Stimulated activated CD4-positive, alpha-beta T cell treated with anti-CD3 and anti-CD28 coated beads, Interleukin-4, amount 100 ng/mL, for 4 hours (primary cell): ENCODE measurements around the gene DEPDC1B.
"Not testable (repeated sequence)": the region's sequence is repeated elsewhere in the genome, so short reads cannot be mapped to it uniquely, and the experiment has no call there.

Source experiments
- DNase-seq, 2 experiments: peaks; one replicate each; pipeline ENCODE4 v3.0.0-alpha.2; 2020

DEPDC1B gene

GRCh38 chr5:60578315-60578714 lies 121.7 kb downstream of the DEPDC1B start:
- DNase-seq, result no peak

GRCh38 chr5:60577116-60577515 lies 122.8 kb downstream of the DEPDC1B start:
- no peak for DNase-seq

DNA sequence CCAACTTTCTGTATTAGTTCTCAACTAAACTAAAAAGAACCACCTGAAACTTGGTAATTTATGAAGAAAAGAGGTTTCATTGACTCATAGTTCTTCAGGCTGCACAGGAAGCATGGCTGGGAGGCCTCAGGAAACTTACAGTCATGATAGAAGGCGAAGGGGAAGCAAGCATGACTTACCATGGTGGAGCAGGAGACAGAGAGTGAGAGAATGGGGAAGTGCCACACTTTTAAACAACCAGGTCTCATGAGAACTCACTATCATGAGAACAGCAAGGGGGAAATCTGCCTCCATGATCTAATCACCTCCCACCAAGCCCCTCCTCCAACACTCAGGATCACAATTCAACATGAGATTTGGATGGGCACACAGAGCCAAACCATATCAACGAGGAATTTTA lies 123.5 kb downstream of the DEPDC1B start:
- DNase-seq, result no peak

DNA sequence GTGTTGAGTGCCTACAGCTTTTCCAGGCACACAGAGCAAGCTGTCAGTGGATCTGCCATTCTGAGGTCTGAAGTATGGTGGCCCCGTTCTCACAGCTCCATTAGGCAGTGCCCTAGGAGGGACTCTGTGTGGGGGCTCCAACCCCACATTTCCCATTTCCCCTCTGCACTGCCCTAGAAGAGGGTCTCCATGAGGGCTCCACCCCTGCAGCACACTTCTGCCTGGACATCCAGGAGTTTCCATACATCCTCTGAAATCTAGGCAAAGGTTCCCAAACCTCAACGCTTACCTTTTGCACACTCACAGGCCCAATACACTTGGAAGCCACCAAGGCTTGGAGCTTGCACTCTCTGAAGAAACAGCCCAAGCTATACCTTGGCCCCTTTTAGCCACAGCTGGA lies 131.3 kb downstream of the DEPDC1B start:
- DNase-seq, result no peak

- no peak for DNase-seq
These were observed 136.2 kb downstream of the DEPDC1B start for GRCh38 chr5:60563696-60564324.

- not testable (repeated sequence) for DNase-seq
These were observed 146.7 kb downstream of the DEPDC1B start for GRCh38 chr5:60553291-60553690.

DNA sequence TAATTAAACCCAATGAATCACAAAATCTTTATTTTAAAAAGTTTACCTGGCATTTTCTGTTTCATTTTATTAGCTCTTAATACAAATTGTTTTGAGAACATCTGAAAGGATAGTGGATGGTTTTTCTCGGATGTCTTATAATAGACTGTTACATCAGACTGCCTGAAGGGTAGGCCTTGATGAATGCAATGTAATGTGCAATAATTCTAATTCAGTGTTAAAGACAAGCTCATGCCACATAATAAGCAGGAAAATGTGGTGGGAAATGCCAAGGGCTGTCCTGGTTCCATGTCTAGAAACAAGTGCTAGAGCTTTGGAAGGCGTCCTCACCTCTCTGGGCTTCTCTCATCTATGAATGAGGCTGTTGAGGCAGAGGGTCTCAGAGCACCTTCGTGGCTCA lies 148.1 kb downstream of the DEPDC1B start:
- DNase-seq, result no peak

GRCh38 chr5:60551250-60551649 lies 148.7 kb downstream of the DEPDC1B start:
- DNase-seq, result no peak

GRCh38 chr5:60550311-60550710 lies 149.7 kb downstream of the DEPDC1B start:
- DNase-seq, result no peak

DNA sequence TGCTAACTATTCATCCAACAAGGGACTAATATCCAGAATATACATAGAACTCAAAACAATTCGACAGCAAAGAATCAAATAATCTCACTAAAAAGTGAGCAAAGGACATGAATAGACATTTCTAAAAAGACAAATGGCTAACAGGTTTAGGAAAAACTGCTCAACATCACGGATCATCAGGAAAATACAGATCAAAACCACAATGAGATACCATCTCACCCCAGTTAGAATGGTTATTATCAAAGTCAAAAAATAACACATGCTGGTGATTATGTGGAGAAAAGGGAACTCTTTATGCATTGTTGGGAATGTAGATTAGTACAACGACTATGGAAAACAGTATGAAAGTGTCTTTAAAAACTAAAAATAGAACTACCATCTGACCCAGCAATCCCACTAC lies 150.1 kb downstream of the DEPDC1B start:
- DNase-seq, result no peak
